GM23338 (cell line): ENCODE measurements around the gene DHX29. TPM values are rescaled to one million over a fixed set of nuclear protein-coding genes. Genes with fewer than 3 reads are reported as not detected.

ENCODE experiments used
- ATAC-seq: fragments of 200-7000 bp; cut with Tn5 transposase; 3 replicates; pipeline ENCODE4 v1.9.1; 2020
- DNase-seq: peaks from one replicate; pipeline ENCODE4 v3.0.0-alpha.2; 2015; ENCODE audit warnings: low spot score
- H2AFZ ChIP-seq: fragments of 200-600 bp; sonication (generic); 2 replicates; pipeline ENCODE4 v1.8.0; 2016; ENCODE audit warnings: antibody characterized with exemption, mild to moderate bottlenecking, moderate library complexity
- H3F3A ChIP-seq: fragments of 200-600 bp; sonication (generic); replicated peaks from 2 replicates; pipeline ENCODE4 v1.8.0; 2017; ENCODE audit warnings: antibody characterized with exemption, mixed run types, low read depth
- H3K27ac ChIP-seq: fragments of 200-600 bp; sonication (generic); 2 replicates; pipeline ENCODE4 v1.6.1; 2016; ENCODE audit warnings: low read depth
- H3K27me3 ChIP-seq: fragments of 200-600 bp; sonication (generic); 2 replicates; pipeline ENCODE4 v1.8.0; 2016; ENCODE audit warnings: mild to moderate bottlenecking, mixed run types, moderate library complexity; ENCODE audit not compliant: insufficient read depth
- H3K36me3 ChIP-seq: fragments of 200-600 bp; sonication (generic); 2 replicates; pipeline ENCODE4 v1.8.0; 2016; ENCODE audit warnings: mild to moderate bottlenecking; ENCODE audit not compliant: insufficient read depth
- H3K4me1 ChIP-seq: fragments of 200-600 bp; sonication (generic); 2 replicates; pipeline ENCODE4 v1.8.0; 2016; ENCODE audit warnings: mild to moderate bottlenecking, moderate library complexity; ENCODE audit not compliant: insufficient read depth
- H3K4me2 ChIP-seq: fragments of 200-600 bp; sonication (generic); 2 replicates; pipeline ENCODE4 v1.7.1; 2017; ENCODE audit warnings: mixed run types
- H3K4me3 ChIP-seq: fragments of 200-600 bp; sonication (generic); 2 replicates; pipeline ENCODE4 v1.6.1; 2016; ENCODE audit warnings: mixed run types
- H3K79me2 ChIP-seq: fragments of 200-600 bp; sonication (generic); replicated peaks from 2 replicates; pipeline ENCODE4 v1.8.0; 2017; ENCODE audit warnings: mild to moderate bottlenecking; ENCODE audit not compliant: insufficient read depth
- H3K9me2 ChIP-seq: fragments of 200-600 bp; sonication (generic); 2 replicates; pipeline ENCODE4 v1.8.0; 2017; ENCODE audit not compliant: insufficient read depth
- H4K20me1 ChIP-seq: fragments of 200-600 bp; sonication (generic); replicated peaks from 2 replicates; pipeline ENCODE4 v1.8.0; 2017; ENCODE audit warnings: mild to moderate bottlenecking; ENCODE audit not compliant: insufficient read depth
- H3K27ac Mint-ChIP-seq: 2 replicates; pipeline ENCODE4 v1.8.0; 2020; ENCODE audit warnings: inconsistent platforms, mild to moderate bottlenecking, moderate library complexity, mixed read lengths
- H3K27me3 Mint-ChIP-seq: 3 replicates; pipeline ENCODE4 v1.8.0; 2022; ENCODE audit warnings: low read depth, mild to moderate bottlenecking, moderate library complexity, mixed read lengths, inconsistent platforms; ENCODE audit not compliant: insufficient read depth, poor library complexity
- H3K36me3 Mint-ChIP-seq: 3 replicates; pipeline ENCODE4 v1.8.0; 2021; ENCODE audit warnings: low read depth, mild to moderate bottlenecking, inconsistent platforms, moderate library complexity, mixed read lengths
- H3K4me1 Mint-ChIP-seq: 3 replicates; pipeline ENCODE4 v1.8.0; 2020; ENCODE audit warnings: mild to moderate bottlenecking, inconsistent platforms, mixed read lengths
- H3K4me3 Mint-ChIP-seq: 3 replicates; pipeline ENCODE4 v1.8.0; 2021; ENCODE audit warnings: moderate library complexity, mild to moderate bottlenecking, inconsistent platforms, mixed read lengths
- H3K9me3 Mint-ChIP-seq: 3 replicates; pipeline ENCODE4 v1.8.0; 2020; ENCODE audit warnings: moderate library complexity, mild to moderate bottlenecking, inconsistent platforms, mixed read lengths
- CREB1 ChIP-seq: fragments of 250-450 bp; sonication (Bioruptor Pico); IDR thresholded peaks from 2 replicates; pipeline ENCODE4 v1.5.0; 2020; ENCODE audit warnings: low read depth, mild to moderate bottlenecking, moderate library complexity
- ETS1 ChIP-seq: IDR thresholded peaks from 2 replicates; pipeline ENCODE4 v1.6.1; 2016; ENCODE audit warnings: antibody characterized with exemption
- EZH2 ChIP-seq: fragments of 200-600 bp; sonication (generic); IDR thresholded peaks from one replicate; pipeline ENCODE4 v1.8.0; 2017; ENCODE audit warnings: antibody characterized with exemption, mild to moderate bottlenecking, low read depth; ENCODE audit not compliant: unreplicated experiment
- EZH2phosphoT487 ChIP-seq: fragments of 200-600 bp; sonication (generic); IDR thresholded peaks from one replicate; pipeline ENCODE4 v1.8.1; 2018; ENCODE audit warnings: antibody characterized with exemption; ENCODE audit not compliant: unreplicated experiment
- JUNB ChIP-seq: IDR thresholded peaks from one replicate; pipeline ENCODE4 v1.6.1; 2016; ENCODE audit warnings: antibody characterized with exemption; ENCODE audit not compliant: unreplicated experiment
- STAT1 ChIP-seq: IDR thresholded peaks from one replicate; pipeline ENCODE4 v1.6.1; 2016; ENCODE audit warnings: antibody characterized with exemption; ENCODE audit not compliant: unreplicated experiment
- ZNF114 ChIP-seq: fragments of 250-450 bp; sonication (Bioruptor Pico); IDR thresholded peaks from 2 replicates; pipeline ENCODE4 v1.5.0; 2020; ENCODE audit warnings: mild to moderate bottlenecking, moderate library complexity
- ZNF331 ChIP-seq: fragments of 250-450 bp; sonication (Bioruptor Pico); IDR thresholded peaks from 2 replicates; pipeline ENCODE4 v1.5.0; 2020; ENCODE audit warnings: low read depth, mild to moderate bottlenecking, moderate library complexity
- polyA plus RNA-seq: library from polyadenylated mRNA; unstranded; fragments of >200 nt; fragmentation: Nextera tagmentation; extraction: Ambion mirVana; gene quantifications from 2 replicates; pipeline ENCODE4 v1.2.1, GENCODE V29; 2016
- total RNA-seq: library from RNA; depleted of rRNA; stranded (reverse); fragments of >200 nt; shearing (Covaris generic); gene quantifications from 2 replicates; pipeline ENCODE4 v1.2.3, GENCODE V29; 2014
- TF ChIP-seq, protein P1 (sequence below): IDR thresholded peaks from one replicate; pipeline ENCODE4 v1.6.1; 2018; ENCODE audit warnings: antibody characterized with exemption; ENCODE audit not compliant: unreplicated experiment

Gene DHX29
- total and polyA plus RNA-seq, 2 experiments from 2014 or later, result 34.6 to 137 TPM

GRCh38 chr5:55231919-55232270 is 75.6 kb downstream of the DHX29 start (continued):
- TF ChIP-seq EZH2phosphoT487 (no peak), ZNF331 (CRISPR knock-in tag) (no peak), ZNF114 (CRISPR knock-in tag) (no peak), STAT1 (no peak), EZH2 (peak; percentile 96)

DNA sequence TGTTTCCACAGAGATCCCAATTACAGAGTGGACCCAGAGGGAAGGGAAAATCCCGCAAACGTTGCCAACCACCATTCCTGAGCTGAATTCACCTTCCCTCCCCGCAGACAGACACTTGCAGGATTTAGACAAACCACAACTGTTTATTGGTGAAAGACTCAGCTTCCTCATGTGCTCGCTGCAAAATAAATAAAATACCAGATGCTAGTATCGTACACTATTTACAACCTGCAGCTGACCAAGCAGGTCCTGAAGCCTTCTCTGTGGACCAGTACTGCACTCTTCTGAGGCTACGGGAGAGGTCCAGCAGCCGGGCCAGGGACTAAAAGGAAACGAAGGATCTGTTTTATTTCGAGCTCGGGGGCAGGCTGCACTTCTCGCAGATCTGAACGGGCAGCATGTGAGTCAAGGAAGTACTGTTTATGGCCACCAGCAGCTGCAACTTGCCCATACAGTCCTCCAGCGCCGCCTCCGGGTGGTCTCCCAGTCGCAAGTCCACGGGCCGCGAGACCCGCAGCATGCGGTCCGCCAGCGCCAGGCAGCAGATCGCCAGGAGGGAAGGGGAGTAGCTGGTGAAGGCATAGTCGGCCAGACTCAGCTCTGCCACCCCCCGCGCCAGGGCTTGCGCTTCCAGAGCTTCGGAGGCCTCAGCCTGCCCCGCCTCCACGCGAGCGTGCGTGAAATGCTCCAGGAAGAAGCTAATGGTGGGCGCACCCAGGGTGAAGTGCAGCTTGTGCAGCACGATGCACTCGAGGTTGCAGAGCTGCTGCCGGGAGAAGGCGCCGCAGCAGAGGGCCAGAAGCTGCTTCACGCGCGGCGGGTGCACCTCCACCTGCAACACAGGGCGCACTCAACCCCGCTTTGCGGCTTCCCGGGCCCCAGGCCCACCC is 76.2 kb downstream of the DHX29 start:
- Histone ChIP-seq H2AFZ (peak overlapping the region; percentile 98; the same call in 1 of the 2 replicates), H3K79me2 (no peaks in the 10 kb centered on the region), H3K4me1 (peaks cover 34% of the 10 kb centered on the region), H3K4me2 (peak overlapping the region; percentile 95), H3K9me2 (no peaks in the 10 kb centered on the region), H3K36me3 (no peaks in the 10 kb centered on the region; the same call in 1 of the 2 replicates), H3K27ac (no peak overlapping the region), H3F3A (peaks cover 30% of the 10 kb centered on the region), H3K4me3 (peak overlapping the region; percentile 74), H4K20me1 (peaks cover 38% of the 10 kb centered on the region), H3K27me3 (peaks cover 100% of the 10 kb centered on the region)
- DNase-seq (peak; percentile 36), ATAC-seq (no peak)
- TF ChIP-seq JUNB (no peak), EZH2 (peak; percentile 87), ZNF331 (CRISPR knock-in tag) (no peak), ETS1 (no peak), EZH2phosphoT487 (peak; percentile 67), CREB1 (CRISPR knock-in tag) (no peak)
- TF ChIP-seq, protein P1, sequence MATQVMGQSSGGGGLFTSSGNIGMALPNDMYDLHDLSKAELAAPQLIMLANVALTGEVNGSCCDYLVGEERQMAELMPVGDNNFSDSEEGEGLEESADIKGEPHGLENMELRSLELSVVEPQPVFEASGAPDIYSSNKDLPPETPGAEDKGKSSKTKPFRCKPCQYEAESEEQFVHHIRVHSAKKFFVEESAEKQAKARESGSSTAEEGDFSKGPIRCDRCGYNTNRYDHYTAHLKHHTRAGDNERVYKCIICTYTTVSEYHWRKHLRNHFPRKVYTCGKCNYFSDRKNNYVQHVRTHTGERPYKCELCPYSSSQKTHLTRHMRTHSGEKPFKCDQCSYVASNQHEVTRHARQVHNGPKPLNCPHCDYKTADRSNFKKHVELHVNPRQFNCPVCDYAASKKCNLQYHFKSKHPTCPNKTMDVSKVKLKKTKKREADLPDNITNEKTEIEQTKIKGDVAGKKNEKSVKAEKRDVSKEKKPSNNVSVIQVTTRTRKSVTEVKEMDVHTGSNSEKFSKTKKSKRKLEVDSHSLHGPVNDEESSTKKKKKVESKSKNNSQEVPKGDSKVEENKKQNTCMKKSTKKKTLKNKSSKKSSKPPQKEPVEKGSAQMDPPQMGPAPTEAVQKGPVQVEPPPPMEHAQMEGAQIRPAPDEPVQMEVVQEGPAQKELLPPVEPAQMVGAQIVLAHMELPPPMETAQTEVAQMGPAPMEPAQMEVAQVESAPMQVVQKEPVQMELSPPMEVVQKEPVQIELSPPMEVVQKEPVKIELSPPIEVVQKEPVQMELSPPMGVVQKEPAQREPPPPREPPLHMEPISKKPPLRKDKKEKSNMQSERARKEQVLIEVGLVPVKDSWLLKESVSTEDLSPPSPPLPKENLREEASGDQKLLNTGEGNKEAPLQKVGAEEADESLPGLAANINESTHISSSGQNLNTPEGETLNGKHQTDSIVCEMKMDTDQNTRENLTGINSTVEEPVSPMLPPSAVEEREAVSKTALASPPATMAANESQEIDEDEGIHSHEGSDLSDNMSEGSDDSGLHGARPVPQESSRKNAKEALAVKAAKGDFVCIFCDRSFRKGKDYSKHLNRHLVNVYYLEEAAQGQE, result no peak
- Mint-ChIP-seq H3K4me1 (peaks cover 27% of the 10 kb centered on the region), H3K9me3 (peaks cover 5% of the 10 kb centered on the region), H3K36me3 (peaks cover 3% of the 10 kb centered on the region; the same call in 1 of the 3 replicates), H3K27ac (no peak overlapping the region), H3K4me3 (peak overlapping the region; percentile 88), H3K27me3 (peaks cover 96% of the 10 kb centered on the region)
